IMR-90 (cell line): Measurements from ENCODE around the gene ENOX1. TPM values are rescaled to one million over a fixed set of nuclear protein-coding genes. Genes with fewer than 3 reads are reported as not detected.
A peak's percentile ranks its signal among the peaks of the same experiment; 100 is the strongest.

Experiments used
- ATAC-seq: fragments of 200-7000 bp; cut with Tn5 transposase; 2 replicates; pipeline ENCODE4 v1.9.1; 2020; ENCODE audit warnings: low read depth, mild to moderate bottlenecking, moderate library complexity
- BruUV-seq: library from RNA; stranded (reverse); fragments of 400-500 nt; replicated peaks from 2 replicates; lab custom pipeline; 2021; lab: Mats Ljungman, UMichigan
- CTCF ChIA-PET: fragments of 300-600 bp; formaldehyde crosslinking; extraction: SDS; loops from one replicate; lab custom pipeline; 2021; ENCODE audit warnings: antibody characterized with exemption; lab: Yijun Ruan, JAX
- POLR2A ChIA-PET: fragments of 300-600 bp; sonication (Branson Sonifier 250); formaldehyde crosslinking; loops from one replicate; lab custom pipeline; 2022; ENCODE audit warnings: antibody characterized with exemption; ENCODE audit not compliant: unreplicated experiment; lab: Charles Lee
- DNase-seq: peaks from one replicate; pipeline ENCODE4 v3.0.0; 2013
- H2AFZ ChIP-seq: replicated peaks from 2 replicates; pipeline ENCODE3; 2013; ENCODE audit warnings: low read length, mild to moderate bottlenecking; ENCODE audit not compliant: poor library complexity
- H2AK5ac ChIP-seq: 2 replicates; pipeline ENCODE4 v1.6.1; 2013; ENCODE audit warnings: low read depth, low read length, inconsistent platforms
- H2AK9ac ChIP-seq: replicated peaks from 2 replicates; pipeline ENCODE3; 2013; ENCODE audit warnings: mild to moderate bottlenecking, low read depth, low read length, moderate library complexity; ENCODE audit not compliant: poor library complexity
- H2BK120ac ChIP-seq: 2 replicates; pipeline ENCODE4 v1.6.1; 2013; ENCODE audit warnings: low read depth, low read length, inconsistent platforms
- H2BK15ac ChIP-seq: 3 replicates; pipeline ENCODE4 v1.6.1; 2013; ENCODE audit warnings: low read depth, low read length, inconsistent platforms
- H2BK20ac ChIP-seq: 2 replicates; pipeline ENCODE4 v1.6.1; 2013; ENCODE audit warnings: low read depth, mild to moderate bottlenecking, inconsistent platforms, low read length, moderate library complexity
- H2BK5ac ChIP-seq: 2 replicates; pipeline ENCODE4 v1.6.1; 2013; ENCODE audit warnings: mild to moderate bottlenecking, low read depth, low read length, inconsistent platforms; ENCODE audit not compliant: poor library complexity, severe bottlenecking
- H3K14ac ChIP-seq: replicated peaks from 2 replicates; pipeline ENCODE4 v1.6.1; 2013; ENCODE audit warnings: low read depth, low read length, inconsistent platforms
- H3K18ac ChIP-seq: 2 replicates; pipeline ENCODE4 v1.6.1; 2013; ENCODE audit warnings: low read depth, low read length, control low read depth
- H3K23ac ChIP-seq: 2 replicates; pipeline ENCODE4 v1.6.1; 2013; ENCODE audit warnings: low read depth, low read length, inconsistent platforms
- H3K27ac ChIP-seq: 2 replicates; pipeline ENCODE4 v1.5.1; 2013; ENCODE audit warnings: mild to moderate bottlenecking, control low read depth, low read length; ENCODE audit not compliant: insufficient read depth
- H3K27me3 ChIP-seq: 2 replicates; pipeline ENCODE4 v1.6.1; 2013; ENCODE audit warnings: low read length; ENCODE audit not compliant: control insufficient read depth, insufficient read depth
- H3K36me3 ChIP-seq: 2 replicates; pipeline ENCODE4 v1.6.1; 2013; ENCODE audit warnings: low read length, mixed read lengths; ENCODE audit not compliant: control insufficient read depth, insufficient read depth
- H3K4ac ChIP-seq: 2 replicates; pipeline ENCODE4 v1.6.1; 2013; ENCODE audit warnings: low read depth, low read length, inconsistent platforms
- H3K4me1 ChIP-seq: 2 replicates; pipeline ENCODE4 v1.6.1; 2013; ENCODE audit warnings: low read length, mixed read lengths; ENCODE audit not compliant: control insufficient read depth, insufficient read depth
- H3K4me2 ChIP-seq: 2 replicates; pipeline ENCODE4 v1.6.1; 2013; ENCODE audit warnings: low read depth, mild to moderate bottlenecking, control low read depth, low read length, moderate library complexity
- H3K4me3 ChIP-seq: 2 replicates; pipeline ENCODE4 v1.5.1; 2013; ENCODE audit warnings: low read depth, mild to moderate bottlenecking, control low read depth, low read length, moderate library complexity; ENCODE audit not compliant: insufficient read depth
- H3K56ac ChIP-seq: 2 replicates; pipeline ENCODE4 v1.6.1; 2013; ENCODE audit warnings: low read length, inconsistent platforms; ENCODE audit not compliant: insufficient read depth; ENCODE audit errors: extremely low read depth
- H3K79me1 ChIP-seq, 2 experiments: 2 replicates each; pipeline ENCODE4 v1.6.1; 2013; ENCODE audit warnings: low read length in 2 of 2, inconsistent platforms in 1 of 2, low read depth in 1 of 2
- H3K9ac ChIP-seq: 2 replicates; pipeline ENCODE4 v1.6.1; 2013; ENCODE audit warnings: low read depth, low read length, control low read depth
- H3K9me1 ChIP-seq: 2 replicates; pipeline ENCODE4 v1.6.1; 2013; ENCODE audit warnings: low read length, inconsistent platforms; ENCODE audit not compliant: insufficient read depth
- H3K9me3 ChIP-seq: 2 replicates; pipeline ENCODE4 v1.6.1; 2013; ENCODE audit warnings: low read length; ENCODE audit not compliant: control insufficient read depth, insufficient read depth
- H4K20me1 ChIP-seq: 2 replicates; pipeline ENCODE4 v1.6.1; 2013; ENCODE audit warnings: low read length, inconsistent platforms; ENCODE audit not compliant: insufficient read depth
- H4K5ac ChIP-seq: 2 replicates; pipeline ENCODE4 v1.6.1; 2013; ENCODE audit warnings: mild to moderate bottlenecking, low read depth, low read length, control low read depth
- H4K8ac ChIP-seq, 2 experiments: 2 replicates each; pipeline ENCODE4 v1.6.1; 2013; ENCODE audit warnings: low read depth in 2 of 2, low read length in 2 of 2, control low read depth in 1 of 2, inconsistent platforms in 1 of 2
- H4K91ac ChIP-seq: 2 replicates; pipeline ENCODE4 v1.6.1; 2013; ENCODE audit warnings: low read depth, low read length, inconsistent platforms; ENCODE audit not compliant: insufficient read depth
- MAZ ChIP-seq: IDR thresholded peaks from 2 replicates; pipeline ENCODE4 v1.6.1; 2012; ENCODE audit warnings: low read depth, mild to moderate bottlenecking, low read length, improper control_type of control experiment, moderate library complexity, borderline replicate concordance
- WGBS, 2 experiments: methylation state at CpG; one replicate each; pipeline versions ENCODE4 v1.1.5 to v1.1.7; 2013; ENCODE audit warnings: missing lambda C conversion rate in 2 of 2; ENCODE audit not compliant: insufficient read length in 1 of 2; ENCODE audit errors: extremely low coverage in 2 of 2; 5-methylcytosine and 5-hydroxymethylcytosine counted together
- dilution Hi-C: fragments of 300-500 bp; cut with HindIII; formaldehyde crosslinking; loops from one replicate; pipeline ENCODE4 v1.14.3; 2018; ENCODE audit warnings: low sequenced_read_pairs; ENCODE audit not compliant: unreplicated experiment
- in situ Hi-C: fragments of 300-500 bp; cut with MboI; formaldehyde crosslinking; loops from 3 replicates; pipeline ENCODE4 v1.14.3; 2019; ENCODE audit warnings: low sequenced_read_pairs, inconsistent platforms, mixed read lengths
- intact Hi-C: fragments of 100-400 bp; cut with micrococcal nuclease; formaldehyde crosslinking; loops from 2 replicates; pipeline ENCODE4 v1.10.0; 2022
- polyA plus RNA-seq, 3 experiments: library from polyadenylated mRNA; depleted of rRNA; stranded (reverse); fragments of >200 nt; gene quantifications; 2 replicates each; pipeline ENCODE4 v1.2.3, GENCODE V29; 2012; ENCODE audit warnings: low replicate concordance in 1 of 3
- total RNA-seq: library from RNA; depleted of rRNA; stranded (reverse); fragments of >200 nt; gene quantifications from 2 replicates; pipeline ENCODE4 v1.2.3, GENCODE V29; 2012
- TF ChIP-seq, protein P1 (sequence below): fragments of 150-350 bp; IDR thresholded peaks from 2 replicates; pipeline ENCODE4 v1.6.1; 2016; ENCODE audit warnings: low read depth, mild to moderate bottlenecking, low read length, moderate library complexity, borderline replicate concordance

The ENOX1 gene
- total and polyA plus RNA-seq, 2 of the 4 experiments (the other 2 are of a cell fraction), result 0.99 to 1.3 TPM

DNA sequence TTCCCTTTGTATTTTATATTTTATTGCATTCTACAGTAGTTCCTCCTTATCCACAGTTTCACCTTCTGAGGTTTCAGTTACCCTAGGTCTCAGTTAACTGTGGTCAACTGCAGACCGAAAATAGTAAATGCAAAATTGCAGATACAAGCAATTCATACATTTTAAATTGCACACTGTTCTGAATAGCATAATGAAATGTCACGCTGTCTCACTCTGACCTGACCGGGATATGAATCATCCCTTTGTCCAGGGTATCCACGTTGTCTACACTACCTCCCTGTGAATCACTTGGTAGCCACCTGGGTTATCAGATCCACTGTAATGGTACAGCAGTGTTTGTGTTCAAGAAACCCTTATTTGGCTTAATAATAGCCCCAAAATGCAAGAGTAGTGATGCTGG, 438.4 kb downstream of the ENOX1 start:
- Histone ChIP-seq H3K18ac (no peak overlapping the region), H3K27me3 (peaks cover 1% of the 10 kb centered on the region), H3K56ac (no peak overlapping the region), H4K91ac (no peak overlapping the region), H3K4ac (no peak overlapping the region), H3K4me2 (no peak overlapping the region), H2AK5ac (no peak overlapping the region), H3K36me3 (no peaks in the 10 kb centered on the region), H4K8ac (no peak overlapping the region), H2AFZ (no peak overlapping the region), H2BK120ac (no peak overlapping the region), H3K9me3 (no peaks in the 10 kb centered on the region), H3K4me1 (no peaks in the 10 kb centered on the region), H2BK20ac (no peak overlapping the region), H2AK9ac (no peak overlapping the region), H2BK5ac (no peak overlapping the region), H3K9ac (no peak overlapping the region), H3K4me3 (no peak overlapping the region), H3K14ac (no peak overlapping the region), H3K79me1 (no peaks in the 10 kb centered on the region), H3K23ac (no peak overlapping the region), H3K27ac (no peak overlapping the region), H4K20me1 (no peaks in the 10 kb centered on the region), H4K5ac (no peak overlapping the region), H3K9me1 (no peaks in the 10 kb centered on the region), H2BK15ac (no peak overlapping the region)
- in situ Hi-C loops (no loop called here), intact Hi-C loops (no loop called here), dilution Hi-C loops (no loop called here)
- ChIA-PET POLR2A (no interaction called here), CTCF (no interaction called here)
- DNase-seq (peak; percentile 62), ATAC-seq (no peak)
- BruUV-seq, result no TSS peak
- 90% methylated on average over 1 of the region's 4 CpGs; no CpG with 5 or more reads in 1 of the 2 experiments for whole genome bisulfite sequencing, 2 experiments
- TF ChIP-seq, protein P1, sequence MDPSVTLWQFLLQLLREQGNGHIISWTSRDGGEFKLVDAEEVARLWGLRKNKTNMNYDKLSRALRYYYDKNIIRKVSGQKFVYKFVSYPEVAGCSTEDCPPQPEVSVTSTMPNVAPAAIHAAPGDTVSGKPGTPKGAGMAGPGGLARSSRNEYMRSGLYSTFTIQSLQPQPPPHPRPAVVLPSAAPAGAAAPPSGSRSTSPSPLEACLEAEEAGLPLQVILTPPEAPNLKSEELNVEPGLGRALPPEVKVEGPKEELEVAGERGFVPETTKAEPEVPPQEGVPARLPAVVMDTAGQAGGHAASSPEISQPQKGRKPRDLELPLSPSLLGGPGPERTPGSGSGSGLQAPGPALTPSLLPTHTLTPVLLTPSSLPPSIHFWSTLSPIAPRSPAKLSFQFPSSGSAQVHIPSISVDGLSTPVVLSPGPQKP, result no peak
- TF ChIP-seq MAZ, result no peak
